Stomach (tissue), 9 donors: ENCODE results near the gene SCYGR1. TPM values are rescaled to one million over a fixed set of nuclear protein-coding genes. Genes with fewer than 3 reads are reported as not detected.

Experiments used
- DNase-seq, 2 donors: peaks; one replicate each; pipeline versions ENCODE4 v3.0.0 to v3.0.0-alpha.2; 2013 to 2019
- H3K27ac ChIP-seq, 5 donors: fragments of 200-600 bp in 4 of 5; sonication (generic) in 4 of 5; one replicate each; pipeline ENCODE4 v1.5.1; 2013 to 2019; ENCODE audit warnings: mild to moderate bottlenecking in 1 of 5, moderate library complexity in 1 of 5
- H3K27me3 ChIP-seq, 3 donors: fragments of 200-600 bp; sonication (generic); one replicate each; pipeline ENCODE4 v1.5.1; 2017 to 2019; ENCODE audit warnings: mixed run types in 1 of 3
- H3K36me3 ChIP-seq, 4 donors: fragments of 200-600 bp; sonication (generic); 1 replicate in 3 of 4; 2 replicates in 1 of 4; pipeline ENCODE4 v1.5.1; 2016 to 2019
- H3K4me1 ChIP-seq, 4 donors: fragments of 200-600 bp; sonication (generic); one replicate each; pipeline ENCODE4 v1.5.1; 2016 to 2019
- H3K4me3 ChIP-seq, 4 donors: fragments of 200-600 bp; sonication (generic) in 3 of 4; one replicate each; pipeline ENCODE4 v1.5.1; 2016 to 2019; ENCODE audit warnings: mild to moderate bottlenecking in 1 of 4
- H3K9me3 ChIP-seq, 4 donors: fragments of 200-600 bp; sonication (generic); one replicate each; pipeline ENCODE4 v1.5.1; 2016 to 2019
- CTCF ChIP-seq, 7 experiments: fragments of 450-650 bp in 4 of 7; fragments of 200-600 bp in 3 of 7; sonication (generic) in 3 of 7; IDR thresholded peaks; one replicate each; pipeline ENCODE4 v1.5.1; 2016 to 2019; ENCODE audit warnings: antibody characterized with exemption in 7 of 7, control low read depth in 2 of 7, mild to moderate bottlenecking in 1 of 7
- EP300 ChIP-seq: sonication (generic); formaldehyde crosslinking; IDR thresholded peaks from one replicate; pipeline ENCODE4 v1.6.1; 2017; ENCODE audit warnings: antibody characterized with exemption
- POLR2A ChIP-seq, 4 donors: fragments of 450-650 bp; IDR thresholded peaks; one replicate each; pipeline ENCODE4 v1.6.1; 2016; ENCODE audit warnings: antibody characterized with exemption in 4 of 4, control low read depth in 2 of 4, mild to moderate bottlenecking in 1 of 4, moderate library complexity in 1 of 4
- POLR2AphosphoS5 ChIP-seq, 3 donors: sonication (generic); formaldehyde crosslinking; IDR thresholded peaks; one replicate each; pipeline ENCODE4 v1.6.1; 2016; ENCODE audit warnings: antibody characterized with exemption in 3 of 3
- WGBS, 5 donors: extraction: QIAGEN DNeasy Blood & Tissue Kit in 3 of 5; methylation state at CpG; one replicate each; pipeline versions ENCODE4 v1.1.5 to v1.1.7; 2013 to 2018; 5-methylcytosine and 5-hydroxymethylcytosine counted together
- intact Hi-C: fragments of 100-400 bp; cut with DNase I; formaldehyde crosslinking; loops from one replicate; pipeline ENCODE4 v1.15.1; 2023; ENCODE audit warnings: low total_unique reads
- polyA plus RNA-seq, 3 donors: library from polyadenylated mRNA; stranded (reverse); fragments of 200-250 nt; gene quantifications; one replicate each; pipeline ENCODE4 v1.2.3, GENCODE V29; 2013
- total RNA-seq, 5 donors: library from RNA; depleted of rRNA; stranded (reverse); fragments of >200 nt; gene quantifications; one replicate each; pipeline versions ENCODE4 v1.1.0 to v1.2.3, GENCODE V29; 2014 to 2016
- donor health status: healthy with polysubstance abuse.
- donor health status: Bipolar disorder and iron deficiency.
- donor health status: healthy.

SCYGR1 gene
- total and polyA plus RNA-seq, 8 donors: not detected

GRCh38 chr2:227398684-227399670 is 11.2 kb upstream of the SCYGR1 start:
- intact Hi-C loops: no loop called here
- H3K27ac ChIP-seq: no peak overlapping the region
- TF ChIP-seq POLR2AphosphoS5 (IDR thresholded peaks at IDR 0.05) (no peak), EP300 (no peak), CTCF (IDR thresholded peaks at IDR 0.05) (no peak), POLR2A (IDR thresholded peaks at IDR 0.05) (no peak)
- H3K9me3 ChIP-seq: no peaks in the 10 kb centered on the region
- 54 to 82% (median 63%) methylated on average over 4 of the region's 4 CpGs for WGBS, 5 donors
- H3K36me3 ChIP-seq: no peaks in the 10 kb centered on the region
- no peak for DNase-seq
- H3K4me3 ChIP-seq: no peak overlapping the region
- H3K4me1 ChIP-seq: no peaks in the 10 kb centered on the region
- no peaks in the 10 kb centered on the region for H3K27me3 ChIP-seq

DNA sequence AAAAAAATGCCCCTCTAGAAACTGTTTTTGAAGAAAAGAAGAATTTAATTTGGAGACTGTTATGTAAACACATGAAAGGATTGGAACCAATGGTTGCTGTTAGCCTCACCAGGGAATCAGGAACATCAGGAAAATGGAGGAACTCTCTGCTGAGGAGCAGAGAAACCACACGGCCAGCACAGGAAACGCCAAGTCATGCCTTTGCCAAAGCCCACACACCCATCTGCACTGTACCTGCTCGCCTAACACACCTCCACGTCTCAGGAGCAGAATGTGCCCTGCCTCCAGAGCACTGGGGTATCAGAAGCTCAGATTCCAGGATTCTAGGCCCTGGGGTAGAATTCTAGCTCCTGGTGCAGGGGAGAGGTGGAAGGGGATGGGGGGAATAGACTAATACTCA is 9.8 kb upstream of the SCYGR1 start:
- Histone ChIP-seq H3K4me3 (no peak overlapping the region), H3K36me3 (no peaks in the 10 kb centered on the region), H3K27ac (no peak overlapping the region), H3K9me3 (no peaks in the 10 kb centered on the region), H3K27me3 (no peaks in the 10 kb centered on the region), H3K4me1 (no peaks in the 10 kb centered on the region)
- TF ChIP-seq CTCF (IDR thresholded peaks at IDR 0.05) (no peak), POLR2AphosphoS5 (IDR thresholded peaks at IDR 0.05) (no peak), POLR2A (IDR thresholded peaks at IDR 0.05) (no peak), EP300 (no peak)
- WGBS, 5 donors: 50 to 63% (median 53%) methylated on average over 4 of the region's 4 CpGs
- intact Hi-C loops: no loop called here
- no peak for DNase-seq

GRCh38 chr2:227395556-227395955 is 7.8 kb upstream of the SCYGR1 start:
- TF ChIP-seq CTCF (IDR thresholded peaks at IDR 0.05) (no peak), POLR2AphosphoS5 (IDR thresholded peaks at IDR 0.05) (no peak), POLR2A (IDR thresholded peaks at IDR 0.05) (no peak), EP300 (no peak)
- Histone ChIP-seq H3K27me3 (no peaks in the 10 kb centered on the region), H3K4me1 (no peaks in the 10 kb centered on the region), H3K36me3 (no peaks in the 10 kb centered on the region), H3K27ac (no peak overlapping the region), H3K4me3 (no peak overlapping the region), H3K9me3 (no peaks in the 10 kb centered on the region)
- intact Hi-C loops: no loop called here
- 45 to 73% (median 60%) methylated on average over 1 of the region's 1 CpG for WGBS, 5 donors
- no peak for DNase-seq

- Histone ChIP-seq H3K4me1 (no peaks in the 10 kb centered on the region), H3K36me3 (no peaks in the 10 kb centered on the region), H3K4me3 (no peak overlapping the region), H3K27me3 (no peaks in the 10 kb centered on the region), H3K9me3 (no peaks in the 10 kb centered on the region), H3K27ac (no peak overlapping the region)
- WGBS, 5 donors: 48 to 84% (median 50%) methylated on average over 2 of the region's 2 CpGs
- TF ChIP-seq POLR2AphosphoS5 (IDR thresholded peaks at IDR 0.05): no peak
- TF ChIP-seq POLR2A (IDR thresholded peaks at IDR 0.05): no peak
- TF ChIP-seq CTCF (IDR thresholded peaks at IDR 0.05): no peak
- no peak for TF ChIP-seq EP300
- no peak for DNase-seq
- intact Hi-C loops: no loop called here
Observed at GRCh38 chr2:227394401-227394800, 6.7 kb upstream of the SCYGR1 start.
